SKM-1 treated with dmso at 0.1 percent for 144 hours (cell line): ENCODE measurements around the gene SNX8.
"Not testable (repeated sequence)": the region's sequence is repeated elsewhere in the genome, so short reads cannot be mapped to it uniquely, and the experiment has no call there.

ENCODE experiments used
- DNase-seq: peaks from one replicate; lab custom pipeline; 2025; ENCODE audit not compliant: unreplicated experiment; lab: John Stamatoyannopoulos, UW

The SNX8 gene

DNA sequence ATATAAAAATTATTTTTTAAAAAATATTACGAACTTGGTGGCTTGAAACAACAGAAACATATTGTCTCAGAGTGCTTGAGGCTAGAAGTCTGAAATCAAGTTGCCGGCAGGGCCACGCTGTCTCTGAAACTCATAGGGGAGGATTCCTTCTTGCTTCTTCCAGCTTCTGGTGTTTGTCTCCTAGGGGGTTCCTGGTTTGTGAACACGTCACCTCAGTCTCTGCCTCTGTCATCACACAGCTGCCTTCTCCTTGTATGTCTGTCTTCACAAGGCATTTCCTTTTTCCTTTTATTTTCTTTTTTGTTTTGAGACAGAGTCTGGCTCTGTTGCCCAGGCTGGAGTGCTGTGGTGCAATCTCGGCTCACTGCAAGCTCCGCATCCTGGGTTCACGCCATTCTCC, 12.7 kb upstream of the SNX8 start:
- no peak for DNase-seq

DNA sequence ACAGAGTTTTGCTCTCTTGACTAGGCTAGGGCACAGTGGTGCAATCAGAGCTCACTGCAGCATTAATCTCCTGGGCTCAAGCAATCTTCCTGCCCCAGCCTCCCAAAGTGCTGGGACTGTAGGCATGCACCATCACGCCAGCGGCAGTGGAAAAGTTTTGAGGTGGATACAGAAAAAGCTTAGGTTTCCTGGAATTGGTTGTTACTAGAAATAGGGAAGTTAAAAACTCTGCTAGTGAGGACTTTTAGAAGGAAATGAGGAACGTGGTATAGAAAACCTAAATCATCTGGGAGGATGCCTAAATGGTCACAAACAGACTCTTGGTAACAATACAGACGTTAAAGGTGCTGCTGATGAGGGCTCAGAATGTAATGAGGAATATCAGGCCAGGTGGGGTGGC, 10.9 kb upstream of the SNX8 start:
- DNase-seq = peak; percentile 32

DNA sequence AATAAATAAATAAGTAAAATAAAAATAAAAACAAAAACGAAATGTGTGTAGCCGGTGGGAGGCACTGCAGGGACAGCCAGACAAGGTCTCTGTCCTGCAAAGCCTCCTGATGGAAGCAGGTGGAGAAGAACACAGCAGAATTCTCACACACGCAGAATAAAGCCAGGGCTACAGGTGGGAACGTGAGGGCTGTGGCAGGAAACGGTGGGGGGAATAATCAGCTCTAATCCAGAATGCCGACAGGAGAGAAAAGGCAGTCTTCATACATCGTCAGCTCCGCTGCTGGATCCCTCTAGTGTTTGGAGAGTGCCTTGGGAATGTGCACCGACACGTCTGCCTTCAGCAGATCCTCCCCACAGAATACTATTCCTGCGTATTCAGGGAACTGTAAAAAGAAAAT, 6.8 kb upstream of the SNX8 start:
- DNase-seq = no peak

DNA sequence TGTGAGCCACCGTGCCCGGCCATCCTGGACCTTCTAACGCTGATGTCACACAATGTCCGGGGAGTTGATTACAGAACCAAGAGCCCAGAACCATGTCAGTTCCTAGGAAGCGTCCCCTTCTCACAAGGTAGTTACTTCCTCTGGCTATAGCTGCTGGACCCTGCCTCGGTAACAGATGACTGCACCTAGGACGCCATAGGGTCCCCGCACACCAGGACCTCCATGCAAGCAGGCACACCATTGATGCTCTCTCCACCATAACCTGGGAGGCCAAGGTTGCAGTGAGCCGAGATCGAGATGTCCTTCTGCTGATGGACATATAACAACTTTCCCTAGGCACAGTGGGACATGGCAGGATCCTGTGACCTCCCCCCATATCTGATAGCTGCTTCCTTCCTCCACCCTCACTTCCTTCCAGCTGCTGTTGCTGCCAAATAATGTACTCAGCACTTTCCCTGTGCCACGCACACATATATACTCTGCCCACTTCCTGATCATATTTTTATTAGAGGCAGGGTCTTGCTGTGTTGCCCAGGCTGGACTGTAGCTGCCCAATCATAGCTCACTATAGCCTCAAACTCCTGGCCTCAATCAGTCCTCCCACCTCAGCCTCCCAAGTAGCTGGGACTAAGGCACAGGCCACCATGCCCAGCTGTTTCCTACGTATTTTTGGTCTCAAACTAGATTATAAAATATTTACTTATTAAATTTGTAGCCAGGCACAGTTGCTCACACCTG, 3.5 kb upstream of the SNX8 start:
- DNase-seq = no peak

DNA sequence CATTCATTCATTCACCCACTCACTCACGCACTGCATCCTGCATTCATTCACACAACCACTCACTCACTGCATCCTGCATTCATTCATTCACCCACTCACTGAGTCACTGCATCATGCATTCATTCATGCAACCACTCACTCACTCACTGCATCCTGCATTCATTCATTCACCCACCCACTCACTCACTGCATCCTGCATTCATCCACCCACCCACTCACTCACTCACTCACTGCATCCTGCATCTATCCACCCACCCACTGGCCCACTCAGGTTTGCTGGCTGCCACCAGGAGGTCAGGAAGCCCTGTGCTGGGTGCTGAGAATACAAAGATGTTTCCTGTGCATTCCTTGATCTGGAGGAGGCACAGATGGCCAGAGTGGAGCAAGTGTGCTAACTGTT, 2.3 kb upstream of the SNX8 start:
- no peak for DNase-seq

DNA sequence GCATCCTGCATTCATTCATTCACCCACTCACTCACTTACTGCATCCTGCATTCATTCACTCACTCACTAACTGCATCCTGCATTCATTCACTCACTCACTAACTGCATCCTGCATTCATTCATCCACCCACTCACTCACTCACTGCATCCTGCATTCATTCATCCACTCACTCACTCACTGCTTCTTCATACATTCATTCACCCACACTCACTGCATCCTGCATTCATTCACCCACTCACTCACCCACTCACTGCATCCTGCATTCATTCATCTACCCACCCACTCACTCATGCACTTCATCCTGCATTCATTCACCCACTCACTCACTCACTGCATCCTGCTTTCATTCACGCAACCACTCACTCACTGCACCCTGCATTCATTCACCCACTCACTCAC, 1.5 kb upstream of the SNX8 start:
- DNase-seq = no peak

DNA sequence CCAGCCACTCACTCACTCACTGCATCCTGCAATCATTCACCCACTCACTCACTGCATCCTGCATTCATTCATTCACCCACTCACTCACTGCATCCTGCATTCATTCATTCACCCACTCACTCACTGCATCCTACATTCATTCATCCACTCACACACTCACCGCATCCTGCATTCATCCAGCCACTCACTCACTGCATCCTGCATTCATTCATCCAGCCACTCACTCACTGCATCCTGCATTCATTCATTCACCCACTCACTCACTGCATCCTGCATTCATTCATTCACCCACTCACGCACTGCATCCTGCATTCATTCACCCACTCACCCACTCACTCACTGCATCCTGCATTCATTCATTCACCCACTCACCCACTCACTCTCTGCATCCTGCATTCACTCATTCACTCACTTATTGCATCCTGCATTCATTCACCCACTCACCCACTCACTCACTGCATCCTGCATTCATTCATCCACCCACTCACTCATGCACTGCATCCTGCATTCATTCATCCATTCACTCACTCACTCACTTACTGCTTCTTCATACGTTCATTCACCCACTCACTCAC, 802 bp upstream of the SNX8 start:
- not testable (repeated sequence) for DNase-seq

DNA sequence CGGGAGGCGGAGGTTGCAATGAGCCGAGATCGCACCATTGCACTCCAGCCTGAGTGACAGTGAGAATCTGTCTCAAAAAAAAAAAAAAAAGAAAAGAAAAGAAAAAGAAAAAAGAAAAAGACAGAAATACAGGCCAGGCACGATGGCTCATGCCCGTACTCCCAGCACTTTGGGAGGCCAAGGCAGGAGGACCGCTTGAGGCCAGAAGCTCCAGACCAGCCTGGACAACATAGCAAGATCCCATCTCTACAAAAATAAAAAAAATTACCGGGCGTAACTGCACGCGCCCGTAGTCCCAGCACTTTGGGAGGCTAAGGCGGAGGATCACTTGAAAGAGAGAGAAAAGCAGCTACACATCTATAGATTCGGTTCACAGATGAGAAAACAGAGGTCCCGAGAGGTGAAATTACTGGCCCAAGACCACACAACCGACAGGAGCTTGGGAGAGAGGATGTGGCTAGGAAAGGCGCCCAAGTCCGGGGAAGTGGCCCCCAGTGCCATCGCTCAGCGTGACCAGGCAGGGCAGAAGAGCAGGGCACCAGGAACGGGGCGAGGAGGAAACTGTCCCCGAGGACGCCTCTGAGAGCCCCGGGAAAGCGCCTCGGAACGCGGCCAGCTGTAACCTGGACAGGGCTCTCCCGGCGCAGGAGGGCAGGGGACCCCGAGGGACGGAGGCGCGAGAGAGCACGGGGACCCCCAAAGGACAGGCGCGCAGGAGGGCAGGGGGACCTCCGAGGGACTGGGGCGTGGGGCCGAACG, 612 bp downstream of the SNX8 start:
- no peak for DNase-seq

DNA sequence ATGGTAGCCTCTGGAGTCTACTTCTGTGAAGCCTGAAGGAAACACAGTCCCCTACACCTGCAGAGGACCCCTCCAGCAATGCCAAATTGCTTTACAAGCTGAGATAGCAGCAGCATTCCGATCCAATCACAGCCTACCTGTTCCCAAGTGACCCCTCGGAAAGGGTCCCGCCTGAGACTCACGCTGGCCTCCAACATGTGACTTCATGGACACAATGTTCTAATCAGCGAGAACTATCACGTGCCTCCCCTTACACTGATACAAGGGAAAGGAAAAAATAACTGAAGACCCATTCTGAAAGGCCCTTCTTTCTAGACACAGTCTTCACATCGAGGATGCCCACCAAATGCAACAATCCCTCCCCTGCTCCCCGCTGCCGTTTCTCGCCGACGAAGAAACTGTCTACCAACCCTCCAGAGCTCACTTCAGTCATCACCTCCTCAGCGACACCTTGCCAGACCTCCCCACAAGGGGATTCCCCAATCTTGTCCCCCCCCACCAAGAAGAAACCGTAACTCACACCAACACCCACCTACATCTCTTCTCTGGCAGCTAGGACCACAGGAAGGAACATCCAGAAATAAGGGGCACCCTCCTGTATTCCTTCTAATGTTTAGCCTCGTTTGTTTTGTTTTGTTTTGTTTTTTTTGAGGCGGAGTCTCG, 1.8 kb downstream of the SNX8 start:
- DNase-seq = no peak

DNA sequence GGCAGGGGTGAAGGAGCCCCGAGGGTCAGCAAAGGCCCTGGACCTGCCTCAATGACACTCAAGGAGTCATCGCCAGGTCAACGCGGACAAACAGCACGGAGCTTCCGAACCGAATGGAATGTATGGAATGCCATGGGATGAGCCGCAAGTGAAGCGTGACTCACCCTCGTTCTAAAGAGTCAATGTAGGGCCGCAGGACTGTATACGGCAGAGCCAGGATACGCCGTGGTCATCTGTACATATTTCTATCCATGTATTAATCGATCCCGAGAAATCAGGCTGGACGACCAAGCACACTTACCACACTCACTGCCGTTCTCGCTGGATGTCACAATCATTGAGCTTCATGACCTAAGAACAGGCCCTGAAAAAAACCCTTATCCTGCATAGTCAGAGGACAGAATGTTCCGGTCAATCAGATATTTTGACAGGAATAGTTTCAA, 4.3 kb downstream of the SNX8 start:
- DNase-seq = no peak

DNA sequence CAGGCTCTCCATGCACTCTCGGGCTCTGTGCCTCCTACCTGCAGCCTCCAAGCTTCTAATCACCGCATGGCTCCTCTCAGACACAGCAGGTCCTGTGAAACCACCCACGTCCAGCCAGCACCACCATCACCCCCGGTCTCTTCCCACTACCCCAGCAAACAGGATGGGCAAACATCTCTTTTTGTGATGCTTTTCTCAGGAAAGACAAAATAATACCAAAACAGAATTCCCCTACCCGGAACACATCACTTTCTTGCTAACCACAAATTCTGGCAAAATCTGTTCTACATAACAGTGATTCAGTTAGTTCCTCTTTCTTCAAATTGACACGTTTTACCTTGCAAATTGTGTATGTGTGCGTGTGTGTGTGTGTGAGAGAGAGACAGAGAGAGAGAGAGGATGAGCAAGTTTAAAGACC, 6.5 kb downstream of the SNX8 start:
- no peak for DNase-seq

DNA sequence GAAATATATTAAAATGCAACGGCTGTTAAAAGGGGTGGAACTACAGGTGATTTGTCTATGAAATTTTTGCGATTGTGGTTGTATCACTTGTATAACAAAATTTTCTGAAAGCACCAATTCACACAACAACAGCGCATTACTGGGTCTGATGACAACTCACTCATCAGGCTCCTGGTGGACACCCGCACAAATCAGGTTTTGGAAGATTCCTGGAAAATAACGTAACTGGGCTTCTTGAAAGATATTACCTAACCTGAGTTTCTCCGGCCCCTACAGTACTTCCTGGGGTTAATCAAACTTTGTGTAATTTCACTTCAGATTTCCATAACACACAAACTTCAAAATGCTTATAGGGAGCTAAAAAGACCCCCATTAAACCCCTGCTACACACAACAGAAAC, 7.6 kb downstream of the SNX8 start:
- no peak for DNase-seq

DNA sequence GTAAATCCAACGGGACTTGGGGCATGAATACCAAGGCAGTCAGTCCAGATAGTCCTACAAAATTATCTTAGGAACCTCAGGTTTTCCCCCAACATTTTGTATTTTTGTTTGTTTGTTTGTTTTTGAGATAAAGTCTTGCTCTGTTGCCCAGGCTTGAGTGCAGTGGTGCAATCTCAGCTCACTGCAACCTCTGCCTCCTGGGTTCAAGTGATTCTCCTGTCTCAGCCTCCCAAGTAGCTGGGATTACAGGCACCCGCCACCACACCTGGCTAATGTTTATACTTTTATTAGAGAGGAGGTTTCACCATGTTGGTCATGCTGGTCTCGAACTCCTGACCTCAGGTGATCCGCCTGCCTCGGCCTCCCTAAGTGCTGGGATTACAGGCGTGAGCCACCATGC, 9.0 kb downstream of the SNX8 start:
- DNase-seq = not testable (repeated sequence)

DNA sequence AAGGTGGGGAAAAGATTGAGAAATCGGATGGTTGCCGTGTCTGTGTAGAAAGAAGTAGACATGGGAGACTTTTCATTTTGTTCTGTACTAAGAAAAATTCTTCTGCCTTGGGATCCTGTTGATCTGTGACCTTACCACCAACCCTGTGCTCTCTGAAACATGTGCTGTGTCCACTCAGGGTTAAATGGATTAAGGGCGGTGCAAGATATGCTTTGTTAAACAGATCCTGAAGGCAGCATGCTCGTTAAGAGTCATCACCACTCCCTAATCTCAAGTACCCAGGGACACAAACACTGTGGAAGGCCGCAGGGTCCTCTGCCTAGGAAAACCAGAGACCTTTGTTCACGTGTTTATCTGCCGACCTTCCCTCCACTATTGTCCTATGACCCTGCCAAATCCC, 10.7 kb downstream of the SNX8 start:
- not testable (repeated sequence) for DNase-seq

DNA sequence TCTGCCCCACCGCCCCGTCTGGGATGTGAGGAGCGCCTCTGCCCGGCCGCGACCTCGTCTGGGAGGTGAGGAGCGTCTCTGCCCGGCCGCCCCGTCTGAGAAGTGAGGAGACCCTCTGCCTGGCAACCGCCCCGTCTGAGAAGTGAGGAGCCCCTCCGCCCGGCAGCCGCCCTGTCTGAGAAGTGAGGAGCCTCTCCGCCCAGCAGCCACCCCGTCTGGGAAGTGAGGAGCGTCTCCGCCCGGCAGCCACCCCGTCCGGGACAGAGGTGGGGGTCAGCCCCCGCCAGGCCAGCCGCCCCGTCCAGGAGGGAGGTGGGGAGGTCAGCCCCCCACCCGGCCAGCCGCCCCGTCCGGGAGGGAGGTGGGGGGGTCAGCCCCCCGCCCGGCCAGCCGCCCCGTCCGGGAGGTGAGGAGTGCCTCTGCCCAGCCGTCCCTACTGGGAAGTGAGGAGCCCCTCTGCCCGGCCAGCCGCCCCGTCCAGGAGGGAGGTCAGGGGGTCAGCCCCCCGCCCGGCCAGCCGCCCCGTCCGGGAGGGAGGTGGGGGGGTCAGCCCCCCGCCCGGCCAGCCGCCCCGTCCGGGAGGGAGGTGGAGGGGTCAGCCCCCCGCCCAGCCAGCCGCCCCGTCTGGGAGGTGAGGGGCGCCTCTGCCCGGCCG, 11.4 kb downstream of the SNX8 start:
- not testable (repeated sequence) for DNase-seq

DNA sequence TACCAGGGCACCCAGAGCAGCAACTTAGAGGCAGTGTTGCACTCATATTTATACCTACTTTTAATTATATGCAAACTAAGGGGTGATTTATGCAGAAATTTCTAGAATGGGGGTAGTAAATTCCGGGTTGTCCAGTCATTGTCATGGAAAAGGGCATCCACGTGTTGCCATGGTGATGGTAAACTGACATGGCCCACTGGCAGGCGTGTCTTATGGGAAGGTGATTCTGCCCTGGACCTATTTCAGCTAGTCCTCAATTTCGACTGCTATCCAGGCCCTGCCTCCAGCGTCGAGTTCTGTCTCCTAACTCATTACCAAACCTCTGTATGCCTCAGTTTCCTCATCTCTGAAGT, 12.8 kb downstream of the SNX8 start:
- DNase-seq = no peak

DNA sequence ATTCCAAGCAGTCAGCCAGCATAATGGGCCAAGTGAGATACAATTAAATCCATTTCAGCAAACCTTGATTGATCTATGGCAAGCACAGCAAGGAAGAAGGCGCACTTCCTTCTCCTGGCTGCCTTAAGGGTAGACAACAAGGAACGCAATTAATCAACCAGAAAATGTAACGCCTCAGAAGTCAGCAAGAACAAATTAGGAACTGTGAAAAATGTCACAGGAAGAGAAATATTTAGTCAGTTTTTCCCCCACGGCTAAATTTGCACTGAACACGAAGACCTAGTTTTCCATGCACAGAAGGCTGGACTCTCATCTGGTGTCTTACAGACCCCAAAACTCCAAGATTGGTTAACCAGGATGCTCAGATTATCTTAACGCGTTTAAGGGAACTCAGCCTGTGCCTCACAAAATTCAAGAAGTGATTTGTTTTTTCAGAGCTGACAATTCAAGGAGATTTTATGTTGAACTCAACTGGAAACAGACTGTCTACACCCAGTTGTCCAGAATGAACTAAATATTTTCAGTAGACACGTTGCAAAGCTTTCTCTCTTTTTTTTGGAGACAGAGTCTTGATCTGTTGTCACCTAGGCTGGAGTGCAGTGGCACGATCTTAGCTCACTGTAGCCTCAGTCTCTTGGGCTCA, 14.2 kb downstream of the SNX8 start:
- DNase-seq = no peak

DNA sequence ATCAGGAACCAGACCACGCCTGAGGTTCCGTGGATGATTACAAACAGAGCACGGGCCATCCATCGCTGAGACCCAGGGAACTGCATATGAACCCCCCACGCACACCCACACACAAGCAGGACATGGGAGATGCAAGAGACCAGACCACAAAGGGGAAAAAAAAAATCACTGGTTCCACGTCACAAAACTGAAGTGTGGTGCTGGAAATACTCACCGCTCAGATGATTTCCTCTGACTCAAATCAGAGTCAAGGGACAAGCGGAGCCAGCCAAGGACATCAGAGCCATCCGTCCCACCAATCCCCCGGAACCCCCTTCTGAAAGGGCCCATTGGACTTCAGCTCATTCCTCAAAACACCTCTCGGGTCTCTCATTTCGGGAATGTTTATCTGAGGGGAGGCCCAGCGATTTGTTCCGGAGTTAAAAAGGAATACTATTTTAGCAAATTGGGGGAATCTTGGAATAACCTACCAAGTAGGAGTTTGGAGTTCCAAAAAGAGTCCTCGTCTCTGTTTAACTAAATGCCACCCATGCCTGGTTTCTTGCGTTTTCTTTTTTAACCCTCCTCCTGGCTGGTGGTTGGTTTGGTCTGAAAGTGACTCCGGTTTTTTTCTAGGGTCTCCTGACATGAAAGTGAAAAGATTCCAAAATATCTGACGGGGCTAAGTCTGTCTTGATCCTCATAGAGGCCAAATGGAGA, 15.0 kb downstream of the SNX8 start:
- no peak for DNase-seq

DNA sequence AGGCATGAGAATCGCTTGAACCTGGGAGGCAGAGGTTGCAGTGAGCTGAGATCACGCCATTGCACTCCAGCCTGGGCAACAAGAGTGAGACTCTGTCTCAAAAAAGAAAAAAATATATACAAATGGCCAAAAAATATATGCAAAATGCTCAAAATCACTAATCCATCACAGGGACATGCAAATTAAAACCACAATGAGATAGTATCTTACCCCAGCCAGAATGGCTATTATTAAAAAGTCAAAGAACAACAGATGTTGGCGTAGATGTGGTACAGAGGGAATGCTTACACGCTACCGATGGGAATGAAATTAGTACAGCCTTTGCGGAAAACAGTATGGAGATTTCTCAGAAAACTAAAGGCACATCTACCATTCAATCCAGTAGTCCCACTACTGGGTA, 17.4 kb downstream of the SNX8 start:
- no peak for DNase-seq

DNA sequence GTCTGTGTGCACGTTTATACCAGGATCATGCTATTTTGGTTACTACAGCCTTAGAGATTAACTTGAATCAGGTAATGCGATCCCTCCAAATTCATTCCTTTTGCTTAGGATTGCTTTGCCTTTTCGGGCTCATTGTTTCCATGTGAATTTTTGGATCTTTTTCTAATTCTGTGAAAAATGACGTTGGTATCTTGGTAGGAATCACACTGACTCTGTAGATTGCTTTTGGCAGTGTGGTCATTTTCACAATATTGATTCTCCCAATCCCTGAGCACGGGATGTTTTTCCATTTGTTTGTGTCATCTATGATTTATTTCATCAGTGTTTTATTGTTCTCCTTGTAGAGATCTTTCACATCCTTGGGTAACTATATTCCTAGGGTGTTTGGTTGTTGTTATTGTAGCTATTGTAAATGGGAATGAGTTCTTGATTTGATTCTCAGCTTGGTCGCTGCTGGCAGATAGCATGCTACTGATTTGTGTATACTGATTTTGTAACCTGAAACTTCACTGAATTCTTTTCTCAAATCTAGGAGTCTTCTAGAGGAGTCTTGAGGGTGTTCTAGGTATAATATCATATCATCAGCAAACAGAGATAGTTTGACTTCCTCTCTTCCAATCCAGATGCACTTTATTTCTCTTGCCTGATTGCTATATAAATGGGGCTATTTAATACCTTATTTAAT, 18.2 kb downstream of the SNX8 start:
- DNase-seq = no peak
